ENCODE measurements around the gene GAS2L1. TPM values are rescaled to one million over a fixed set of nuclear protein-coding genes. Genes with fewer than 3 reads are reported as not detected.

Gene GAS2L1
- polyA plus RNA-seq, 1 donor from 2014 or later: 0.77 TPM

- H2AFZ ChIP-seq (ENCODE audit: low read depth, low read length): no peak overlapping the region
- H3K4me2 ChIP-seq (ENCODE audit: low read length): no peak overlapping the region
- H4K20me1 ChIP-seq (ENCODE audit: insufficient read depth): no peaks in the 10 kb centered on the region
- no peaks in the 10 kb centered on the region for H3K9me3 ChIP-seq (ENCODE audit: low read length)
- no peaks in the 10 kb centered on the region for H3K36me3 ChIP-seq (ENCODE audit: insufficient read depth, low read length)
- no peaks in the 10 kb centered on the region for H3K79me2 ChIP-seq (replicated peaks; ENCODE audit: insufficient read depth, low read length)
- no peak overlapping the region for H3K4me3 ChIP-seq (ENCODE audit: low read length)
- no peaks in the 10 kb centered on the region for H3K9me2 ChIP-seq (ENCODE audit: insufficient read depth, low read length)
- H3K9ac ChIP-seq (ENCODE audit: low read length): no peak overlapping the region
- no peak overlapping the region for H3K27ac ChIP-seq (ENCODE audit: low read length)
- TF ChIP-seq EP300 (conservative IDR thresholded peaks at IDR 0.05; ENCODE audit: poor library complexity, severe bottlenecking) (no peak), CTCF (IDR thresholded peaks at IDR 0.05; ENCODE audit: poor library complexity, severe bottlenecking) (no peak), RAD21 (conservative IDR thresholded peaks at IDR 0.05) (no peak)
- peaks cover 40% of the 10 kb centered on the region for H3K27me3 ChIP-seq (ENCODE audit: insufficient read depth, low read depth, low read length)
- no peaks in the 10 kb centered on the region for H3F3A ChIP-seq (ENCODE audit: insufficient read depth, low read length, poor library complexity, severe bottlenecking)
Observed at GRCh38 chr22:29310065-29310862, 3.8 kb downstream of the GAS2L1 start.

- Histone ChIP-seq H3K4me3 (ENCODE audit: low read length) (no peak overlapping the region), H2AFZ (ENCODE audit: low read depth, low read length) (no peak overlapping the region), H3K36me3 (ENCODE audit: insufficient read depth, low read length) (no peaks in the 10 kb centered on the region), H3K9me2 (ENCODE audit: insufficient read depth, low read length) (no peaks in the 10 kb centered on the region), H3K4me2 (ENCODE audit: low read length) (no peak overlapping the region), H3K9me3 (ENCODE audit: low read length) (no peaks in the 10 kb centered on the region), H4K20me1 (ENCODE audit: insufficient read depth) (no peaks in the 10 kb centered on the region), H3K79me2 (replicated peaks; ENCODE audit: insufficient read depth, low read length) (no peaks in the 10 kb centered on the region), H3K27me3 (ENCODE audit: insufficient read depth, low read depth, low read length) (peaks cover 40% of the 10 kb centered on the region), H3K9ac (ENCODE audit: low read length) (no peak overlapping the region), H3K27ac (ENCODE audit: low read length) (no peak overlapping the region), H3F3A (ENCODE audit: insufficient read depth, low read length, poor library complexity, severe bottlenecking) (no peaks in the 10 kb centered on the region)
- TF ChIP-seq MXI1 (conservative IDR thresholded peaks at IDR 0.05; ENCODE audit: poor library complexity, severe bottlenecking) (no peak), TAF1 (IDR thresholded peaks at IDR 0.05; ENCODE audit: low read depth) (no peak), SMC3 (conservative IDR thresholded peaks at IDR 0.05; ENCODE audit: poor library complexity) (no peak), CTCF (IDR thresholded peaks at IDR 0.05; ENCODE audit: poor library complexity, severe bottlenecking) (no peak), POLR2AphosphoS5 (IDR thresholded peaks at IDR 0.05) (no peak), EZH2 (IDR thresholded peaks at IDR 0.05; ENCODE audit: borderline replicate concordance, insufficient read depth, low read length, poor library complexity, severe bottlenecking) (no peak), RAD21 (conservative IDR thresholded peaks at IDR 0.05) (no peak), EP300 (conservative IDR thresholded peaks at IDR 0.05; ENCODE audit: poor library complexity, severe bottlenecking) (no peak), REST (IDR thresholded peaks at IDR 0.05; ENCODE audit: borderline replicate concordance) (no peak)
Observed at GRCh38 chr22:29310863-29311339, 4.5 kb downstream of the GAS2L1 start.
